Measurements from ENCODE around the gene COMMD7.

Gene COMMD7

GRCh38 chr20:32686530-32687179, 56.6 kb downstream of the COMMD7 start:
- no peaks in the 10 kb centered on the region for H3K27me3 Mint-ChIP-seq (ENCODE audit: low read depth)
- no peak overlapping the region for H3K4me3 Mint-ChIP-seq
- no peak overlapping the region for H3K27ac Mint-ChIP-seq
- DNase-seq (ENCODE audit: low spot score), result no peak
- H3K4me1 Mint-ChIP-seq (ENCODE audit: low read depth), result peaks cover 10% of the 10 kb centered on the region
- no peaks in the 10 kb centered on the region for H3K36me3 Mint-ChIP-seq (ENCODE audit: low read depth)
- H3K9me3 Mint-ChIP-seq, result no peaks in the 10 kb centered on the region

- Mint-ChIP-seq H3K4me1 (ENCODE audit: low read depth) (peaks cover 13% of the 10 kb centered on the region), H3K4me3 (no peak overlapping the region), H3K27me3 (ENCODE audit: low read depth) (no peaks in the 10 kb centered on the region), H3K36me3 (ENCODE audit: low read depth) (no peaks in the 10 kb centered on the region), H3K9me3 (no peaks in the 10 kb centered on the region), H3K27ac (no peak overlapping the region)
- DNase-seq (ENCODE audit: low spot score), result no peak
Measured at GRCh38 chr20:32685541-32686529, 57.4 kb downstream of the COMMD7 start.

- no peaks in the 10 kb centered on the region for H3K9me3 Mint-ChIP-seq
- no peak overlapping the region for H3K4me3 Mint-ChIP-seq
- peaks cover 10% of the 10 kb centered on the region for H3K4me1 Mint-ChIP-seq (ENCODE audit: low read depth)
- DNase-seq (ENCODE audit: low spot score), result no peak
- H3K27me3 Mint-ChIP-seq (ENCODE audit: low read depth), result no peaks in the 10 kb centered on the region
- H3K36me3 Mint-ChIP-seq (ENCODE audit: low read depth), result no peaks in the 10 kb centered on the region
- H3K27ac Mint-ChIP-seq, result no peak overlapping the region
Measured at GRCh38 chr20:32682508-32682987, 60.7 kb downstream of the COMMD7 start.

GRCh38 chr20:32681175-32682084, 61.8 kb downstream of the COMMD7 start:
- no peak for DNase-seq (ENCODE audit: low spot score)
- Mint-ChIP-seq H3K27me3 (ENCODE audit: low read depth) (no peaks in the 10 kb centered on the region), H3K36me3 (ENCODE audit: low read depth) (no peaks in the 10 kb centered on the region), H3K27ac (no peak overlapping the region), H3K4me3 (no peak overlapping the region), H3K4me1 (ENCODE audit: low read depth) (peaks cover 10% of the 10 kb centered on the region), H3K9me3 (no peaks in the 10 kb centered on the region)

GRCh38 chr20:32680544-32681174, 62.6 kb downstream of the COMMD7 start:
- H3K4me3 Mint-ChIP-seq, result no peak overlapping the region
- H3K27me3 Mint-ChIP-seq (ENCODE audit: low read depth), result no peaks in the 10 kb centered on the region
- H3K27ac Mint-ChIP-seq, result no peak overlapping the region
- DNase-seq (ENCODE audit: low spot score), result no peak
- H3K36me3 Mint-ChIP-seq (ENCODE audit: low read depth), result no peaks in the 10 kb centered on the region
- H3K4me1 Mint-ChIP-seq (ENCODE audit: low read depth), result peaks cover 10% of the 10 kb centered on the region
- no peaks in the 10 kb centered on the region for H3K9me3 Mint-ChIP-seq

GRCh38 chr20:32678948-32679347, 64.3 kb downstream of the COMMD7 start:
- Mint-ChIP-seq H3K27ac (no peak overlapping the region), H3K9me3 (no peaks in the 10 kb centered on the region), H3K36me3 (ENCODE audit: low read depth) (no peaks in the 10 kb centered on the region), H3K4me1 (ENCODE audit: low read depth) (peaks cover 13% of the 10 kb centered on the region), H3K4me3 (no peak overlapping the region), H3K27me3 (ENCODE audit: low read depth) (no peaks in the 10 kb centered on the region)
- no peak for DNase-seq (ENCODE audit: low spot score)

- no peak for DNase-seq (ENCODE audit: low spot score)
- H3K4me3 Mint-ChIP-seq, result no peak overlapping the region
- H3K9me3 Mint-ChIP-seq, result no peaks in the 10 kb centered on the region
- no peaks in the 10 kb centered on the region for H3K27me3 Mint-ChIP-seq (ENCODE audit: low read depth)
- no peak overlapping the region for H3K27ac Mint-ChIP-seq
- no peaks in the 10 kb centered on the region for H3K36me3 Mint-ChIP-seq (ENCODE audit: low read depth)
- H3K4me1 Mint-ChIP-seq (ENCODE audit: low read depth), result peaks cover 17% of the 10 kb centered on the region
Measured at GRCh38 chr20:32675223-32675975, 67.9 kb downstream of the COMMD7 start.

- Mint-ChIP-seq H3K27me3 (ENCODE audit: low read depth) (no peaks in the 10 kb centered on the region), H3K36me3 (ENCODE audit: low read depth) (no peaks in the 10 kb centered on the region), H3K9me3 (no peaks in the 10 kb centered on the region), H3K4me1 (ENCODE audit: low read depth) (peaks cover 17% of the 10 kb centered on the region), H3K4me3 (no peak overlapping the region), H3K27ac (no peak overlapping the region)
- peak; percentile 33 for DNase-seq (ENCODE audit: low spot score)
Measured at GRCh38 chr20:32674362-32674789, 68.9 kb downstream of the COMMD7 start.

- peaks cover 17% of the 10 kb centered on the region for H3K4me1 Mint-ChIP-seq (ENCODE audit: low read depth)
- no peaks in the 10 kb centered on the region for H3K36me3 Mint-ChIP-seq (ENCODE audit: low read depth)
- peak overlapping the region; percentile 47 for H3K4me3 Mint-ChIP-seq
Measured at GRCh38 chr20:32672982-32673851, 70.0 kb downstream of the COMMD7 start.

GRCh38 chr20:32672394-32672981, 70.8 kb downstream of the COMMD7 start:
- no peak for DNase-seq (ENCODE audit: low spot score)
- Mint-ChIP-seq H3K27ac (peak overlapping the region; percentile 64), H3K27me3 (ENCODE audit: low read depth) (no peaks in the 10 kb centered on the region), H3K4me3 (peak overlapping the region; percentile 47), H3K36me3 (ENCODE audit: low read depth) (no peaks in the 10 kb centered on the region), H3K4me1 (ENCODE audit: low read depth) (peaks cover 17% of the 10 kb centered on the region), H3K9me3 (no peaks in the 10 kb centered on the region)

More at GRCh38 chr20:32672982-32673851, 70.0 kb downstream of the COMMD7 start:
- peak overlapping the region; percentile 64 for H3K27ac Mint-ChIP-seq
- no peaks in the 10 kb centered on the region for H3K27me3 Mint-ChIP-seq (ENCODE audit: low read depth)
- peak; percentile 19 for DNase-seq (ENCODE audit: low spot score)
- H3K9me3 Mint-ChIP-seq, result no peaks in the 10 kb centered on the region

- Mint-ChIP-seq H3K36me3 (ENCODE audit: low read depth) (no peaks in the 10 kb centered on the region), H3K9me3 (no peaks in the 10 kb centered on the region), H3K27me3 (ENCODE audit: low read depth) (no peaks in the 10 kb centered on the region), H3K4me3 (no peak overlapping the region), H3K27ac (no peak overlapping the region), H3K4me1 (ENCODE audit: low read depth) (peaks cover 17% of the 10 kb centered on the region)
- DNase-seq (ENCODE audit: low spot score), result no peak
Measured at GRCh38 chr20:32670773-32671455, 72.4 kb downstream of the COMMD7 start.
